DOHH2 (cell line): Measurements from ENCODE around the gene CLEC1A.

Experiments
- H3F3A ChIP-seq: fragments of 200-600 bp; sonication (generic), shearing (Covaris generic); 2 replicates; pipeline ENCODE4 v1.6.0; 2016; ENCODE audit warnings: antibody characterized with exemption, mild to moderate bottlenecking; ENCODE audit not compliant: control insufficient read depth, insufficient read depth
- H3K27ac ChIP-seq: fragments of 200-600 bp; sonication (generic); 2 replicates; pipeline ENCODE4 v1.5.1; 2014; ENCODE audit warnings: low read depth, mild to moderate bottlenecking, low read length, moderate library complexity
- H3K27me3 ChIP-seq: fragments of 200-600 bp; sonication (generic); 2 replicates; pipeline ENCODE4 v1.6.1; 2014; ENCODE audit warnings: mild to moderate bottlenecking, low read length, mixed read lengths; ENCODE audit not compliant: control insufficient read depth
- H3K36me3 ChIP-seq: fragments of 200-600 bp; sonication (generic); 2 replicates; pipeline ENCODE4 v1.6.1; 2014; ENCODE audit warnings: mild to moderate bottlenecking, low read length, moderate library complexity, mixed read lengths; ENCODE audit not compliant: control insufficient read depth
- H3K4me1 ChIP-seq: fragments of 200-600 bp; sonication (generic); 2 replicates; pipeline ENCODE4 v1.6.1; 2014; ENCODE audit warnings: mild to moderate bottlenecking, low read length, mixed read lengths; ENCODE audit not compliant: control insufficient read depth
- H3K4me2 ChIP-seq: fragments of 200-600 bp; sonication (generic); 2 replicates; pipeline ENCODE4 v1.6.0; 2014; ENCODE audit warnings: mild to moderate bottlenecking, low read length, moderate library complexity
- H3K4me3 ChIP-seq: fragments of 200-600 bp; sonication (generic); 2 replicates; pipeline ENCODE4 v1.5.1; 2014; ENCODE audit warnings: mild to moderate bottlenecking, low read length, mixed read lengths
- H3K79me2 ChIP-seq: fragments of 200-600 bp; sonication (generic); 2 replicates; pipeline ENCODE4 v1.6.1; 2014; ENCODE audit warnings: mild to moderate bottlenecking, low read length, mixed read lengths; ENCODE audit not compliant: control insufficient read depth
- H3K9me2 ChIP-seq: fragments of 200-600 bp; sonication (generic); replicated peaks from 2 replicates; pipeline ENCODE4 v1.6.1; 2014; ENCODE audit warnings: mild to moderate bottlenecking, low read length, mixed read lengths; ENCODE audit not compliant: control insufficient read depth
- H3K9me3 ChIP-seq: fragments of 200-600 bp; sonication (generic); 2 replicates; pipeline ENCODE4 v1.6.1; 2014; ENCODE audit warnings: antibody characterized with exemption, low read length, mixed read lengths; ENCODE audit not compliant: control insufficient read depth, insufficient read depth
- H4K20me1 ChIP-seq: fragments of 200-600 bp; sonication (generic); 2 replicates; pipeline ENCODE4 v1.6.0; 2014; ENCODE audit warnings: low read depth, mild to moderate bottlenecking, antibody characterized with exemption, low read length, moderate library complexity; ENCODE audit not compliant: control insufficient read depth, insufficient read depth
- CTCF ChIP-seq: fragments of 200-600 bp; sonication (generic); IDR thresholded peaks from one replicate; pipeline ENCODE4 v1.5.1; 2014; ENCODE audit warnings: antibody characterized with exemption, mild to moderate bottlenecking, low read depth, low read length; ENCODE audit not compliant: poor library complexity, severe bottlenecking
- EZH2phosphoT487 ChIP-seq: fragments of 200-600 bp; sonication (generic); IDR thresholded peaks from 2 replicates; pipeline ENCODE4 v1.6.1; 2017; ENCODE audit warnings: borderline replicate concordance, mild to moderate bottlenecking, antibody characterized with exemption, low read length, moderate library complexity, mixed read lengths

Gene CLEC1A

DNA sequence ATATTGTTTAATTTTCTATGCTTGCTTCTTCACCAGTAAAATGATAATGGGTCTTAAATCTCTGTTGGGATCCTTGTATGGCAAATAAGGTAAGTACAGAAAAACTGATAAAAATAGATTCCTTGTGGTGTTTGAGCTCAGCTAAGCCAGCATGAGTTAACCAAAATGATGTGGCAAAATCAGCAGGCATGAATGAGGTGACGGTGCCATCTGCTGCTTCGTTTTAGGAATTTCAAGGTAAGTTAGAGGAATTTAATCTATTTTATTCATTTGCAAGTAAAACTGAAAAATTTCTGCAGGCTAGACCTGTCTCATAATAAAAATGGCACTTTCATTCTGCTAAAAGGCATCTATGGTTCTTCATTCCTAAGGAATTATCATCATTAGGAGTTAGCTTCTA is 41.2 kb upstream of the CLEC1A start:
- Histone ChIP-seq H4K20me1 (no peaks in the 10 kb centered on the region), H3F3A (no peaks in the 10 kb centered on the region), H3K4me2 (no peak overlapping the region), H3K36me3 (no peaks in the 10 kb centered on the region), H3K4me3 (no peak overlapping the region), H3K79me2 (no peaks in the 10 kb centered on the region), H3K9me2 (no peaks in the 10 kb centered on the region), H3K27ac (no peak overlapping the region), H3K9me3 (no peaks in the 10 kb centered on the region), H3K27me3 (peaks cover 5% of the 10 kb centered on the region; the same call in 1 of the 2 replicates), H3K4me1 (no peaks in the 10 kb centered on the region)
- no peak for TF ChIP-seq CTCF
- no peak for TF ChIP-seq EZH2phosphoT487

DNA sequence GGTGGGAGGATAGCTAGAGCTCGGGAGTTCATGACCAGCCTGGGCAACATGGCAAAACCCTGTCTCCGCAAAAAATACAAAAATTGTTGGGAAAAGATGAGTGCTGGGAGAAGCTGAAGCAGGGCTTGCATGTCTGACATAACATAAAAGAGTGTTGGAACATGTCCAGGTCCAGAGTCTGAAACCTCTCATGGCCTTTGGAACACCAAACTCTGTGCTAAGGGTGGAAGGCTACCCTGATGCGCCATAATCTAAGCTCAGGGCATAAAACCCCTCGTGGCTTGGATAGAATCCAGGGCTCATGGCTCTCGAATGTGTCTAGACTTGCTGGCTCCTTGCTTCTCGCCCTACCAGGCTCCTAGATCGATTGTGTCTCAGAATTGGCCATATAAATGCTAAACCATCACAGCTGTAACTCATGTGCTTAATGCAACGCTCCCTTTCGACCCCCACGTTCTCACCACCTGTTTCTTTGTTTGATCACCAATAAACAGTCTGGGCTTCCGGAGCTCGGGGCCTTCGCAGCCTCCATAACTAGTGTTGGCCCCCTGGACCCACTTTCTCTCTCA is 37.9 kb upstream of the CLEC1A start:
- Histone ChIP-seq H3F3A (no peaks in the 10 kb centered on the region), H3K4me1 (no peaks in the 10 kb centered on the region), H3K79me2 (no peaks in the 10 kb centered on the region), H4K20me1 (no peaks in the 10 kb centered on the region), H3K27ac (no peak overlapping the region), H3K9me3 (no peaks in the 10 kb centered on the region), H3K36me3 (no peaks in the 10 kb centered on the region), H3K27me3 (peaks cover 5% of the 10 kb centered on the region; the same call in 1 of the 2 replicates), H3K4me2 (no peak overlapping the region), H3K4me3 (no peak overlapping the region), H3K9me2 (no peaks in the 10 kb centered on the region)
- TF ChIP-seq EZH2phosphoT487, result no peak
- TF ChIP-seq CTCF, result no peak

GRCh38 chr12:10135126-10135525 is 36.3 kb upstream of the CLEC1A start:
- no peak overlapping the region for H3K4me3 ChIP-seq
- H3K27ac ChIP-seq, result no peak overlapping the region
- H3K9me3 ChIP-seq, result no peaks in the 10 kb centered on the region
- no peak overlapping the region for H3K4me2 ChIP-seq
- no peaks in the 10 kb centered on the region for H3K36me3 ChIP-seq
- no peaks in the 10 kb centered on the region for H3K9me2 ChIP-seq
- peaks cover 3% of the 10 kb centered on the region for H3K4me1 ChIP-seq
- peaks cover 9% of the 10 kb centered on the region for H3K27me3 ChIP-seq
- H4K20me1 ChIP-seq, result no peaks in the 10 kb centered on the region
- TF ChIP-seq CTCF, result no peak
- TF ChIP-seq EZH2phosphoT487, result no peak
- H3K79me2 ChIP-seq, result no peaks in the 10 kb centered on the region
- H3F3A ChIP-seq, result no peaks in the 10 kb centered on the region
